OCI-LY7 (cell line): ENCODE measurements around the gene INF2. TPM values are rescaled to one million over a fixed set of nuclear protein-coding genes. Genes with fewer than 3 reads are reported as not detected.
A peak's percentile ranks its signal among the peaks of the same experiment; 100 is the strongest.

ENCODE experiments used
- BruUV-seq: library from RNA; stranded (reverse); fragments of 400-500 nt; replicated peaks from 2 replicates; lab custom pipeline; 2021; lab: Mats Ljungman, UMichigan
- CTCF ChIA-PET: fragments of 300-600 bp; sonication (Branson Sonifier 250); formaldehyde crosslinking; loops from one replicate; lab custom pipeline; 2022; ENCODE audit warnings: antibody characterized with exemption; ENCODE audit not compliant: unreplicated experiment; lab: Charles Lee
- POLR2A ChIA-PET: fragments of 300-600 bp; sonication (Branson Sonifier 250); formaldehyde crosslinking; loops from one replicate; lab custom pipeline; 2022; ENCODE audit warnings: antibody characterized with exemption; lab: Charles Lee
- DNase-seq: peaks from one replicate; pipeline ENCODE4 v3.0.0-alpha.2; 2015; ENCODE audit warnings: low spot score
- H2AFZ ChIP-seq: fragments of 200-600 bp; sonication (generic), shearing (Covaris generic); 2 replicates; pipeline ENCODE4 v1.6.1; 2014; ENCODE audit warnings: mild to moderate bottlenecking, antibody characterized with exemption, low read length, moderate library complexity
- H3K27ac ChIP-seq: fragments of 200-600 bp; sonication (generic); 2 replicates; pipeline ENCODE4 v1.5.1; 2014; ENCODE audit warnings: mixed run types, low read depth, mild to moderate bottlenecking, moderate library complexity, low read length, inconsistent platforms; ENCODE audit not compliant: poor library complexity, severe bottlenecking
- H3K36me3 ChIP-seq: fragments of 200-600 bp; sonication (generic); 2 replicates; pipeline ENCODE4 v1.6.1; 2014; ENCODE audit warnings: mild to moderate bottlenecking, antibody characterized with exemption, low read length, moderate library complexity, mixed read lengths; ENCODE audit not compliant: insufficient read depth
- H3K4me1 ChIP-seq: fragments of 200-600 bp; sonication (generic); 2 replicates; pipeline ENCODE4 v1.5.1; 2014; ENCODE audit warnings: mild to moderate bottlenecking, low read length; ENCODE audit not compliant: insufficient read depth, poor library complexity, severe bottlenecking
- H3K4me2 ChIP-seq: fragments of 200-600 bp; sonication (generic); 2 replicates; pipeline ENCODE4 v1.6.1; 2014; ENCODE audit warnings: mild to moderate bottlenecking, low read length
- H3K4me3 ChIP-seq: fragments of 200-600 bp; sonication (generic); 2 replicates; pipeline ENCODE4 v1.5.1; 2014; ENCODE audit warnings: mild to moderate bottlenecking, low read depth, low read length; ENCODE audit not compliant: poor library complexity, severe bottlenecking
- H3K79me2 ChIP-seq: fragments of 200-600 bp; sonication (generic); 2 replicates; pipeline ENCODE4 v1.6.1; 2016; ENCODE audit warnings: low read depth, mild to moderate bottlenecking, low read length, moderate library complexity, mixed read lengths; ENCODE audit not compliant: insufficient read depth
- H3K9me2 ChIP-seq: fragments of 200-600 bp; sonication (generic); 2 replicates; pipeline ENCODE4 v1.6.1; 2016; ENCODE audit warnings: mild to moderate bottlenecking, low read length, mixed read lengths; ENCODE audit not compliant: insufficient read depth
- H3K9me3 ChIP-seq: fragments of 200-600 bp; sonication (generic); 2 replicates; pipeline ENCODE4 v1.6.1; 2014; ENCODE audit warnings: mild to moderate bottlenecking, mixed run types, low read length, mixed read lengths
- H4K20me1 ChIP-seq: fragments of 200-600 bp; sonication (generic); 2 replicates; pipeline ENCODE4 v1.6.1; 2014; ENCODE audit warnings: mild to moderate bottlenecking, antibody characterized with exemption, low read length, moderate library complexity, mixed read lengths; ENCODE audit not compliant: insufficient read depth
- EZH2phosphoT487 ChIP-seq: fragments of 200-600 bp; sonication (generic); IDR thresholded peaks from 2 replicates; pipeline ENCODE4 v1.6.1; 2018; ENCODE audit warnings: low read depth, borderline replicate concordance, mild to moderate bottlenecking, mixed run types, antibody characterized with exemption, low read length, moderate library complexity, mixed read lengths
- intact Hi-C: fragments of 100-400 bp; cut with micrococcal nuclease; formaldehyde crosslinking; loops from one replicate; pipeline ENCODE4 v1.10.0; 2022; ENCODE audit not compliant: unreplicated experiment
- total RNA-seq, 2 experiments: library from RNA; depleted of rRNA in 1 of 2; stranded (reverse); fragments of >200 nt in 1 of 2; shearing (Covaris generic) in 1 of 2; gene quantifications; 2 replicates each; pipeline ENCODE4 v1.2.3, GENCODE V29; 2014 to 2022
- TF ChIP-seq, protein P1 (sequence below): fragments of 200-600 bp; sonication (generic); conservative IDR thresholded peaks from 2 replicates; pipeline ENCODE4 v1.5.1; 2014; ENCODE audit warnings: mild to moderate bottlenecking, antibody characterized with exemption, low read length, moderate library complexity, mixed read lengths

Gene INF2
- total RNA-seq, 2 experiments from 2014 or later = 39.4 to 51.6 TPM

DNA sequence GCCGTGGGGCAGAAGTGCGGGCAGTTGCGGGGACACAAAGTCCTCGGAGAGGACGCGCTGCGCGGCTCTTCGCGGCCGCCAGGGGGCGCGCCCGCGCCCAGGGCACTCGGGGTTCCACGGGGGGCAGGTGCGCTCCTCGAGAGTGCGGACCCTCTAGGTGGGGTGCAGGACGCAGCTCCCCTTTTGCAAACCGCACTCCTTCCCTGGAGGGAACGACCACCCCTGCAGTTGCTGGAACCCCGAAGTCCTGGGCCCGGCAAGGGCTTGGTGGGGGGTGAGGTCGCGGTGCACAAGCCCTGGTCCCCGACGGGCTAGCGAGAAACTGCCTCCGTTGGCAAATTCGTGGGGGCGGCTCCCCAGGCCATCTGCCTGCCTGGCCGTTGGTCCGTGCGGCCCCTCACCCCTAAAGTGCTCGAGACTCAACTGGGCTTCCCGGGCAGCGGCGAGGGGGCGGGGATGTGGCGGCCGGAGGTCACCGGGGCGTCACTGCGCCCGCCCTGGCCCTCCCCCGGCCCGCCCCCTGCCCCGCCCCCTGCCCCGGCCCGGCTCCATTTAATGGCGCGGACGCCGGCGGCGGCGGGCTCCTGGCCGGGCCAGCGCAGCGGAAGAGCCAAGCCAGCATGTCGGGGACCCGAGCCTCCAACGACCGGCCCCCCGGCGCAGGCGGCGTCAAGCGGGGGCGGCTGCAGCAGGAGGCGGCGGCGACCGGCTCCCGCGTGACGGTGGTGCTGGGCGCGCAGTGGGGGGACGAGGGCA lies 34.4 kb downstream of the INF2 start, which contains the start of gene ADSS1:
Gene ADSS1 (plus strand): TSS at position 579 of the 756 bp plus-strand sequence. CDS start 42 bp downstream, at position 621.
- intact Hi-C loops = no loop called here
- Histone ChIP-seq H3K4me2 (peak within 1 kb of the TSS; percentile 80), H2AFZ (no peak within 1 kb of the TSS), H3K4me3 (peak within 1 kb of the TSS; percentile 61), H3K4me1 (no peaks in the 10 kb centered on the region), H3K36me3 (no peaks in the 10 kb centered on the region), H3K9me3 (no peaks in the 10 kb centered on the region), H3K27ac (no peak within 1 kb of the TSS), H3K9me2 (no peaks in the 10 kb centered on the region), H3K79me2 (no peaks in the 10 kb centered on the region), H4K20me1 (no peaks in the 10 kb centered on the region)
- POLR2A ChIA-PET = no interaction called here
- no TSS peak for BruUV-seq
- CTCF ChIA-PET = no interaction called here
- DNase-seq = peak; percentile 54
- TF ChIP-seq, protein P1, sequence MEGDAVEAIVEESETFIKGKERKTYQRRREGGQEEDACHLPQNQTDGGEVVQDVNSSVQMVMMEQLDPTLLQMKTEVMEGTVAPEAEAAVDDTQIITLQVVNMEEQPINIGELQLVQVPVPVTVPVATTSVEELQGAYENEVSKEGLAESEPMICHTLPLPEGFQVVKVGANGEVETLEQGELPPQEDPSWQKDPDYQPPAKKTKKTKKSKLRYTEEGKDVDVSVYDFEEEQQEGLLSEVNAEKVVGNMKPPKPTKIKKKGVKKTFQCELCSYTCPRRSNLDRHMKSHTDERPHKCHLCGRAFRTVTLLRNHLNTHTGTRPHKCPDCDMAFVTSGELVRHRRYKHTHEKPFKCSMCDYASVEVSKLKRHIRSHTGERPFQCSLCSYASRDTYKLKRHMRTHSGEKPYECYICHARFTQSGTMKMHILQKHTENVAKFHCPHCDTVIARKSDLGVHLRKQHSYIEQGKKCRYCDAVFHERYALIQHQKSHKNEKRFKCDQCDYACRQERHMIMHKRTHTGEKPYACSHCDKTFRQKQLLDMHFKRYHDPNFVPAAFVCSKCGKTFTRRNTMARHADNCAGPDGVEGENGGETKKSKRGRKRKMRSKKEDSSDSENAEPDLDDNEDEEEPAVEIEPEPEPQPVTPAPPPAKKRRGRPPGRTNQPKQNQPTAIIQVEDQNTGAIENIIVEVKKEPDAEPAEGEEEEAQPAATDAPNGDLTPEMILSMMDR = peak; percentile 96
- no peak for TF ChIP-seq EZH2phosphoT487

DNA sequence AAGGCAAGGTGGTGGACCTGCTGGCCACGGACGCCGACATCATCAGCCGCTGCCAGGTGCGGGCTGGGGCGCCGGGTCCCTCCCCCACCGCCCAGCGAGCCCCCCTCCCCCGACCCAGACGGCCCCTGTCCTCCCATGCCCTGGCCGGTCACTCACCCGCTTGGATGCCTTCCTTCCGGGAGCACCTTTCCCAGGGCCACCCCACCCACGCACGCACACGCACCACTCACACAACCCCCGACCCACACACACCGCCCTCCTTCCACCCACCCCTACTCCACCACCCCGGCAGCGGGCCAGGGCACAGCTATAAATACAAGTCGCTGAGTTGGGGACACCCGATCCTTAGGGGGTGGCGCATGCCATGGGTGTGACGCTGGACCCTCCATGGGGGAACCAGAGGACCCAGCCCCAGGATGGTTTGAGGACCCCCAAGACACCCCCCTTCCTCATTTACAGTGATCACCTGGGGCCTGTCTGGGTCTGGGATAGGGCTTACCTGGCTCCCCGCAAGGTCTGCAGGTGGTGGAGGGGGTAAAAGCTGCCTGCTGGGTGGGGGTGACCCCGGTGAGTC lies 35.1 kb downstream of the INF2 start:
- H3K4me3 ChIP-seq = peak overlapping the region; percentile 61
- no peak for TF ChIP-seq EZH2phosphoT487
- TF ChIP-seq, protein P1 = no peak
- H3K4me2 ChIP-seq = peak overlapping the region; percentile 80
- no peak overlapping the region for H2AFZ ChIP-seq
- no peaks in the 10 kb centered on the region for H3K9me3 ChIP-seq
- intact Hi-C loops = no loop called here
- H3K27ac ChIP-seq = no peak overlapping the region
- ChIA-PET CTCF (no interaction called here), POLR2A (no interaction called here)
- DNase-seq = no peak
- no peaks in the 10 kb centered on the region for H3K36me3 ChIP-seq
- no peaks in the 10 kb centered on the region for H4K20me1 ChIP-seq
- no peaks in the 10 kb centered on the region for H3K9me2 ChIP-seq
- H3K79me2 ChIP-seq = no peaks in the 10 kb centered on the region
- no TSS peak for BruUV-seq
- no peaks in the 10 kb centered on the region for H3K4me1 ChIP-seq
